GM23248 (cell line): ENCODE measurements around the gene STK38. TPM values are rescaled to one million over a fixed set of nuclear protein-coding genes. Genes with fewer than 3 reads are reported as not detected.
A peak's percentile ranks its signal among the peaks of the same experiment; 100 is the strongest.

Source experiments
- DNase-seq: peaks from one replicate; pipeline ENCODE4 v3.0.0-alpha.2; 2015
- H2AFZ ChIP-seq: fragments of 200-600 bp; sonication (generic); 2 replicates; pipeline ENCODE4 v1.6.1; 2016; ENCODE audit warnings: antibody characterized with exemption
- H3F3A ChIP-seq: fragments of 200-600 bp; sonication (generic); 2 replicates; pipeline ENCODE4 v1.6.1; 2016; ENCODE audit warnings: mild to moderate bottlenecking, antibody characterized with exemption, mixed run types; ENCODE audit not compliant: insufficient read depth
- H3K27ac ChIP-seq: fragments of 200-600 bp; sonication (generic); 2 replicates; pipeline ENCODE4 v1.5.1; 2016; ENCODE audit warnings: mild to moderate bottlenecking
- H3K27me3 ChIP-seq: fragments of 200-600 bp; sonication (generic); replicated peaks from 2 replicates; pipeline ENCODE4 v1.6.1; 2016; ENCODE audit warnings: mild to moderate bottlenecking; ENCODE audit not compliant: insufficient read depth
- H3K36me3 ChIP-seq: fragments of 200-600 bp; sonication (generic); 2 replicates; pipeline ENCODE4 v1.6.1; 2016; ENCODE audit warnings: low read depth, mild to moderate bottlenecking
- H3K4me1 ChIP-seq: fragments of 200-600 bp; sonication (generic); 2 replicates; pipeline ENCODE4 v1.6.1; 2016; ENCODE audit warnings: mild to moderate bottlenecking; ENCODE audit not compliant: insufficient read depth
- H3K4me2 ChIP-seq: fragments of 200-600 bp; sonication (generic); one replicate; pipeline ENCODE4 v1.6.1; 2016; ENCODE audit warnings: mild to moderate bottlenecking; ENCODE audit not compliant: unreplicated experiment
- H3K4me3 ChIP-seq: fragments of 200-600 bp; sonication (generic); 2 replicates; pipeline ENCODE4 v1.5.1; 2016; ENCODE audit warnings: mild to moderate bottlenecking
- H3K79me2 ChIP-seq: fragments of 200-600 bp; sonication (generic); 2 replicates; pipeline ENCODE4 v1.6.1; 2016; ENCODE audit warnings: mild to moderate bottlenecking; ENCODE audit not compliant: insufficient read depth
- H3K9ac ChIP-seq: fragments of 200-600 bp; sonication (generic); 2 replicates; pipeline ENCODE4 v1.6.1; 2016; ENCODE audit warnings: mild to moderate bottlenecking
- H3K9me2 ChIP-seq: fragments of 200-600 bp; sonication (generic); 2 replicates; pipeline ENCODE4 v1.6.1; 2016; ENCODE audit warnings: mixed run types, mild to moderate bottlenecking, moderate library complexity; ENCODE audit not compliant: insufficient read depth
- H3K9me3 ChIP-seq: fragments of 200-600 bp; sonication (generic); one replicate; pipeline ENCODE4 v1.6.1; 2017; ENCODE audit warnings: low read depth
- H4K20me1 ChIP-seq: fragments of 200-600 bp; sonication (generic); 2 replicates; pipeline ENCODE4 v1.6.0; 2016; ENCODE audit not compliant: insufficient read depth
- EZH2 ChIP-seq: fragments of 200-600 bp; sonication (generic); IDR thresholded peaks from 2 replicates; pipeline ENCODE4 v1.6.1; 2018; ENCODE audit warnings: antibody characterized with exemption, mild to moderate bottlenecking; ENCODE audit not compliant: insufficient read depth, poor library complexity, severe bottlenecking
- EZH2phosphoT487 ChIP-seq: fragments of 200-600 bp; sonication (generic); IDR thresholded peaks from 2 replicates; pipeline ENCODE4 v1.6.1; 2018; ENCODE audit warnings: antibody characterized with exemption, moderate library complexity, mild to moderate bottlenecking, low read depth; ENCODE audit not compliant: insufficient read depth
- WGBS, 2 experiments: methylation state at CpG; one replicate each; pipeline ENCODE4 v1.1.6; 2015 to 2017; ENCODE audit warnings: low lambda C conversion rate in 2 of 2, low coverage in 1 of 2; ENCODE audit errors: missing lambda C conversion rate in 2 of 2; 5-methylcytosine and 5-hydroxymethylcytosine counted together
- in situ Hi-C: fragments of 300-500 bp; cut with MboI; formaldehyde crosslinking; loops from 2 replicates; pipeline ENCODE4 v1.15.0; 2020
- polyA plus RNA-seq: library from polyadenylated mRNA; unstranded; fragments of >200 nt; fragmentation: Nextera tagmentation; extraction: Ambion mirVana; gene quantifications from 2 replicates; pipeline ENCODE4 v1.2.1, GENCODE V29; 2016
- total RNA-seq: library from RNA; depleted of rRNA; stranded (reverse); fragments of >200 nt; shearing (Covaris generic); gene quantifications from 2 replicates; pipeline ENCODE4 v1.2.3, GENCODE V29; 2014

STK38 gene
- total and polyA plus RNA-seq, 2 experiments from 2014 or later, result 35.6 to 51.1 TPM

DNA sequence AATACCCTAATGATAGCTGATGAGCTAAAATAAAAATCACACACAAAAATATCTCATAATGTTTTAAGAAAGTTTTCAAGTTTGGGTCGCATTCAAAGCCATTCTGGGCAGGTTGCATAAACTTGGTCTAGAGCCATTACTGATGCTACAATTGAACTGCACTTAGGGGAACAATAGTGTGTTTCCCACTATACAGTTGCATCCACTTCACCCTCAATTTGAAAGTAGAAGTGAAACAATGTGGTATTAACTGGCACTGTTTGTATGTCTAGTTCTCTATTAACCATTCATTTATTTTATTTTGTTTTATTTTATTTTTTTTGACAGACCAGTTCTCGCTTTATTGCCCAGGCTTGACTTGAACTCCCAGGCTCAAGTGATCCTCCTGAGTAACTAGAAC lies 23.0 kb upstream of the STK38 start:
- Histone ChIP-seq H2AFZ (no peak overlapping the region), H3K9me3 (no peaks in the 10 kb centered on the region), H3K4me3 (no peak overlapping the region), H4K20me1 (no peaks in the 10 kb centered on the region), H3K9me2 (no peaks in the 10 kb centered on the region), H3K4me1 (no peaks in the 10 kb centered on the region), H3F3A (no peaks in the 10 kb centered on the region), H3K27ac (no peak overlapping the region), H3K4me2 (no peak overlapping the region), H3K27me3 (no peaks in the 10 kb centered on the region), H3K9ac (no peak overlapping the region), H3K79me2 (no peaks in the 10 kb centered on the region), H3K36me3 (no peaks in the 10 kb centered on the region)
- no peak for DNase-seq
- WGBS, 2 experiments, result 95 to 97% methylated on average over 2 of the region's 2 CpGs
- TF ChIP-seq EZH2phosphoT487 (no peak), EZH2 (no peak)
- in situ Hi-C loops, result no loop called here

GRCh38 chr6:36566418-36566905 lies 19.2 kb upstream of the STK38 start:
- Histone ChIP-seq H4K20me1 (no peaks in the 10 kb centered on the region), H3K9me3 (no peaks in the 10 kb centered on the region), H3K9ac (no peak overlapping the region), H3K27me3 (no peaks in the 10 kb centered on the region), H3K27ac (no peak overlapping the region), H3K4me3 (no peak overlapping the region), H3K4me1 (no peaks in the 10 kb centered on the region), H3K36me3 (no peaks in the 10 kb centered on the region), H3K79me2 (no peaks in the 10 kb centered on the region), H3K4me2 (no peak overlapping the region), H2AFZ (no peak overlapping the region), H3K9me2 (no peaks in the 10 kb centered on the region), H3F3A (no peaks in the 10 kb centered on the region)
- WGBS, 2 experiments, result 78% methylated on average over 8 of the region's 8 CpGs
- in situ Hi-C loops, result no loop called here
- no peak for TF ChIP-seq EZH2phosphoT487
- no peak for DNase-seq

DNA sequence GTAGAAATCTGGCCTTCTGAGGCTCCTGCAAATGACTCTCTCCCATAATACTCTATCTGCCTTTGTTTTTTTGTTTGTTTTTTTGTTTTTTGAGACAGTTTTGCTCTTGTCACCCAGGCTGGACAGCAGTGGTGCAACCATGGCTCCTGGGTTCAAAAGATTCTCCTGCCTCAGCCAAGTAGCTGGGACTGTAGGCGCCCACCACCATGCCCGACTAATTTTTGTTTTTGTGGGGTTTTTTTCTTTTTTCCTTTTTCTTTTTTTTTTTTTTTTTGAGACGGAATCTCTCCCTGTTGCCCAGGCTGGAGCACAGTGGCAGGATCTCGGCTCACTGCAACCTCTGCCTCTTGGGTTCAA lies 16.6 kb upstream of the STK38 start:
- in situ Hi-C loops, result no loop called here
- Histone ChIP-seq H3K9ac (no peak overlapping the region), H3K4me3 (no peak overlapping the region), H3F3A (no peaks in the 10 kb centered on the region), H4K20me1 (no peaks in the 10 kb centered on the region), H3K27ac (no peak overlapping the region), H3K27me3 (no peaks in the 10 kb centered on the region), H3K4me2 (no peak overlapping the region), H3K9me3 (no peaks in the 10 kb centered on the region), H3K4me1 (no peaks in the 10 kb centered on the region), H3K36me3 (no peaks in the 10 kb centered on the region), H3K9me2 (no peaks in the 10 kb centered on the region), H2AFZ (no peak overlapping the region), H3K79me2 (no peaks in the 10 kb centered on the region)
- TF ChIP-seq EZH2 (no peak), EZH2phosphoT487 (no peak)
- 76 to 79% methylated on average over 3 to 4 of the region's 4 CpGs for WGBS, 2 experiments
- no peak for DNase-seq

DNA sequence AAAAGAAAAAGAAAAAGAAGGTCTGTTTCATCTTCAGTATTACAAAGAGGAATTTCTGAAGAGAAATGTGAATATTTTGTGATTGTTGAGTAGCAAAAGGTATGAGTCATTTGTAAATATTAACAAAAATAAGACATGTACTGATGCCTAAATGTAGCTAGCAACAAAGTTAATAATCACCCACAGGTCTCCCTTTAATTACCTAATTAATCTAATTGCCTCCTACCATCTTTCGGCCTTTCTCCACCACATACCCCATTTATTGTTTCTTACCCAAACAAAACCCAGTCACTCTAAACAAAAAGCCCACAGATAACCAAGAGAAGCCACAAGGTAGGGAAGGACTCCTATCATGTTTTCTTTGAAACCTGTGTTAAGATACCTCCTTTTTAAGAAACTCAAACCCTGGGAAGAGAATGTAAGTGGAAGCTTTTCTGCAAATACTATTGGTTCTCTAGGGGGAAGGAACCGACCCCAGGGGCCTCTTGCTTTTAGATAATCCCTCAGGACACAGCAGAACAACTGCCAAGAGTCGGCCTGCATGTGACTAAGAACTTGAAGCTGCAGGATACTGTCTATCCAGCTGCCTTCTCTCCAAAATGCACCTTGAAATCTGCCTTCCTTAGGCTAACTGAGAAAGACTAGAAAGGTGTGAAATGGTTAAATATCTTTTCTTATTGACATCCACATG lies 16.1 kb upstream of the STK38 start:
- 73 to 75% methylated on average over 3 of the region's 3 CpGs for WGBS, 2 experiments
- TF ChIP-seq EZH2phosphoT487, result no peak
- no peak for TF ChIP-seq EZH2
- Histone ChIP-seq H3K27me3 (no peaks in the 10 kb centered on the region), H3K9me2 (no peaks in the 10 kb centered on the region), H3K79me2 (no peaks in the 10 kb centered on the region), H2AFZ (0 out of 2 replicates have a peak overlapping the region, but pooled peaks have one; percentile 9), H3K27ac (no peak overlapping the region), H3K9ac (no peak overlapping the region), H3K4me2 (no peak overlapping the region), H3K4me1 (no peaks in the 10 kb centered on the region), H3K4me3 (no peak overlapping the region), H3K9me3 (no peaks in the 10 kb centered on the region), H4K20me1 (no peaks in the 10 kb centered on the region), H3F3A (no peaks in the 10 kb centered on the region), H3K36me3 (no peaks in the 10 kb centered on the region)
- peak; percentile 28 for DNase-seq
- in situ Hi-C loops, result no loop called here

- Histone ChIP-seq H3K27me3 (no peaks in the 10 kb centered on the region), H3K4me3 (no peak overlapping the region)
Observed at GRCh38 chr6:36560822-36561221, 13.5 kb upstream of the STK38 start.

More at GRCh38 chr6:36560822-36561221, 13.5 kb upstream of the STK38 start:
- Histone ChIP-seq H3K9me3 (no peaks in the 10 kb centered on the region), H3K36me3 (no peaks in the 10 kb centered on the region), H3K9me2 (no peaks in the 10 kb centered on the region), H2AFZ (no peak overlapping the region), H4K20me1 (no peaks in the 10 kb centered on the region), H3K4me2 (no peak overlapping the region), H3K79me2 (no peaks in the 10 kb centered on the region), H3K9ac (no peak overlapping the region), H3K4me1 (no peaks in the 10 kb centered on the region), H3K27ac (no peak overlapping the region), H3F3A (no peaks in the 10 kb centered on the region)
- no peak for DNase-seq
- in situ Hi-C loops, result no loop called here
- no peak for TF ChIP-seq EZH2phosphoT487
- TF ChIP-seq EZH2, result no peak
- WGBS, 2 experiments, result 96 to 98% methylated on average over 4 of the region's 4 CpGs
